Cardiac muscle cell (in vitro differentiated cells and primary cell): ENCODE measurements around the gene MICAL2. TPM values are rescaled to one million over a fixed set of nuclear protein-coding genes. Genes with fewer than 3 reads are reported as not detected.

Experiments used
- DNase-seq, 2 donors: peaks; one replicate each; pipeline versions ENCODE4 v3.0.0 to v3.0.0-alpha.2; 2010 to 2017; ENCODE audit warnings: low read depth in 1 of 2, low spot score in 1 of 2
- H3K27ac ChIP-seq: fragments of 200-600 bp; sonication (generic); 2 replicates; pipeline ENCODE4 v1.5.1; 2016
- H3K27me3 ChIP-seq: fragments of 200-600 bp; sonication (generic); 2 replicates; pipeline ENCODE4 v1.6.0; 2016; ENCODE audit warnings: control low read depth
- H3K36me3 ChIP-seq: fragments of 200-600 bp; sonication (generic); 2 replicates; pipeline ENCODE4 v1.5.1; 2016; ENCODE audit warnings: control low read depth
- H3K4me1 ChIP-seq: fragments of 200-600 bp; sonication (generic); 2 replicates; pipeline ENCODE4 v1.8.1; 2017; ENCODE audit warnings: low read depth, mild to moderate bottlenecking, mixed run types
- H3K4me3 ChIP-seq: fragments of 200-600 bp; sonication (generic); 2 replicates; pipeline ENCODE4 v1.5.1; 2016; ENCODE audit warnings: mild to moderate bottlenecking
- H3K9me3 ChIP-seq: fragments of 200-600 bp; sonication (generic); 2 replicates; pipeline ENCODE4 v1.5.1; 2017; ENCODE audit warnings: low read depth, mild to moderate bottlenecking, control low read depth
- polyA plus RNA-seq: library from polyadenylated mRNA; unstranded; fragments of >200 nt; fragmentation: Nextera tagmentation; extraction: Ambion mirVana; gene quantifications from 2 replicates; pipeline ENCODE4 v1.2.1, GENCODE V29; 2016
- total RNA-seq: library from RNA; depleted of rRNA; stranded (reverse); fragments of >200 nt; gene quantifications from 2 replicates; pipeline ENCODE4 v1.2.3, GENCODE V29; 2016
- TF ChIP-seq, protein P1 (sequence below): IDR thresholded peaks from 2 replicates; pipeline ENCODE4 v1.5.1; 2012; ENCODE audit warnings: low read depth, mild to moderate bottlenecking, low read length

Gene MICAL2
- total and polyA plus RNA-seq, 2 experiments from 2014 or later: 153 to 178 TPM

DNA sequence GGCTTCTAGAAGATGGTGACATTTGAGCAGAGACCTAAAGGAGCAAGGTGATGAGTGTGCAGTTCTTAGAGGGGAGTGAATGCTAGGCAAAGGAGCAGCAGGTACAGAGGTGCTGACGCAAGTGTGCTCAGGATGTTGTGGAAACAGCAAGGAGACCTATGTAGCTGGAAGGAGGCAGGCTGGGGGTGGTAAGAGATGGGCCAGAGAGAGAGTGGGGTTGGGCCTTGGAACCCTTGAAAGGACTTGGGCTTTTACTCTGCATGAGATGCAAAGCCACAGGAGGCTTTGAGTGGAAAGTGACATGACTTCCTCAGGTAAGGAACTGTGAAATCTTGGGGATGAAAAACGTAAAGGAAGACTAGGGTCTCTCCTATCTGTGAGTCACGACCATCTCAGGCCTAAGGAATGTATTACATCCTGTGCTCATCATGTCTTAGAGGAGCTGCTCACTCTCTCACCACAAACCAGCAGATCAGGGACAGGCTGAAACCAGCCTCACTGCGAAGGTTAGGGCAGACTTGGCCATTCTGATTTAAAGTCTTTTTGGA is 65.4 kb downstream of the MICAL2 start:
- Histone ChIP-seq H3K36me3 (no peaks in the 10 kb centered on the region), H3K27me3 (no peaks in the 10 kb centered on the region), H3K4me1 (peaks cover 64% of the 10 kb centered on the region), H3K27ac (peak overlapping the region; percentile 93), H3K9me3 (no peaks in the 10 kb centered on the region), H3K4me3 (no peak overlapping the region)
- peak in 1 of 2 donors; percentile 80 for DNase-seq
- TF ChIP-seq, protein P1, sequence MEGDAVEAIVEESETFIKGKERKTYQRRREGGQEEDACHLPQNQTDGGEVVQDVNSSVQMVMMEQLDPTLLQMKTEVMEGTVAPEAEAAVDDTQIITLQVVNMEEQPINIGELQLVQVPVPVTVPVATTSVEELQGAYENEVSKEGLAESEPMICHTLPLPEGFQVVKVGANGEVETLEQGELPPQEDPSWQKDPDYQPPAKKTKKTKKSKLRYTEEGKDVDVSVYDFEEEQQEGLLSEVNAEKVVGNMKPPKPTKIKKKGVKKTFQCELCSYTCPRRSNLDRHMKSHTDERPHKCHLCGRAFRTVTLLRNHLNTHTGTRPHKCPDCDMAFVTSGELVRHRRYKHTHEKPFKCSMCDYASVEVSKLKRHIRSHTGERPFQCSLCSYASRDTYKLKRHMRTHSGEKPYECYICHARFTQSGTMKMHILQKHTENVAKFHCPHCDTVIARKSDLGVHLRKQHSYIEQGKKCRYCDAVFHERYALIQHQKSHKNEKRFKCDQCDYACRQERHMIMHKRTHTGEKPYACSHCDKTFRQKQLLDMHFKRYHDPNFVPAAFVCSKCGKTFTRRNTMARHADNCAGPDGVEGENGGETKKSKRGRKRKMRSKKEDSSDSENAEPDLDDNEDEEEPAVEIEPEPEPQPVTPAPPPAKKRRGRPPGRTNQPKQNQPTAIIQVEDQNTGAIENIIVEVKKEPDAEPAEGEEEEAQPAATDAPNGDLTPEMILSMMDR: no peak

DNA sequence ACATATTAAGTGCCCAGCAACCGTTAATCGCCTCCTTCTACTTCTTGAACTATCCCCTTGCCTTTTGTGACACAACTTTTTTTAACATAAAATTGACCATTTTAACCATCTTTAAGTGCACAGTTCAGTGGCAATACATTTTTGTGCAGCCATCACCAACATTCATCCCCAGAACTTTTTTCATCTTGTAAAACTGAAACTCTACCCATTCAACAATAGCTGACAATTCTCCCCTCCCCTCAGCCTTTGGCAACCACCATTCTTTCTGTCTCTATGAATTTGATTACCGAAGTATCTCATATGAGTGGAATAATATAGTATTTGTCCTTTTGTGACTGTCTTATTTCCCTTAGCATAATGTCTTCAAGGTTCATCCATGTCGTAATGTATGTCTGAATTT is 66.0 kb downstream of the MICAL2 start:
- Histone ChIP-seq H3K27me3 (no peaks in the 10 kb centered on the region), H3K4me1 (peaks cover 66% of the 10 kb centered on the region), H3K4me3 (no peak overlapping the region), H3K36me3 (no peaks in the 10 kb centered on the region), H3K9me3 (no peaks in the 10 kb centered on the region), H3K27ac (peak overlapping the region; percentile 93)
- TF ChIP-seq, protein P1: no peak
- no peak for DNase-seq

DNA sequence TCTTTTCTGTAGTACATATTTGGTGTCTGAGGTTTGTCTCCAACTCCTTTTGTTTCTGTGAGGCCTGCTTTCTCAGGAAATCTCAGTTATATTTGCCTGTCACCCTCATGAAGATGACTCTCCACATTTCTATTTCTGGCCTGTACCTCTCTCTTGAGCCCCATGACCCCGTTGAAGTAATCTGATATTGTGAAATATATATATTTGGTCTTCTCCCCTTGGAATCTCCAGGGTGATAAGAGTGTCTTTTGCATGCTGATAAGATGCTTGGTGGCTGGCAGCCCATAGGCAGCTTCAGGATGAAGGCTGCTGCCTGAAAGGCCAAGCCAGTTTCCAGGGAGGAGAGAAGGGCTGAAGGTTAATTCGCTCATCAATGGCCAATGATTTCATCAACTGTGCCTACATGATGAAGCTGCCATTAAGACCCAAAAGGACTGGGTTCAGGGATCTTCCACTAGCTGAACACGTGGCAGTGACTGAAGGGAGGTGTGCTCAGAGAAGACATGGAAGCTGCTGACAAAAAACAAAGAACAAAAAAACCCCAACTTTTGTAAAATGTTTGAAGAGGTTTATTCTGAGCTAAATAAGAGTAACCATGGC is 67.4 kb downstream of the MICAL2 start:
- TF ChIP-seq, protein P1: no peak
- H3K9me3 ChIP-seq: no peaks in the 10 kb centered on the region
- H3K27ac ChIP-seq: peak overlapping the region; percentile 93
- peak in 1 of 2 donors; percentile 54 for DNase-seq
- no peaks in the 10 kb centered on the region for H3K36me3 ChIP-seq
- no peak overlapping the region for H3K4me3 ChIP-seq
- H3K27me3 ChIP-seq: no peaks in the 10 kb centered on the region
- peaks cover 73% of the 10 kb centered on the region for H3K4me1 ChIP-seq

DNA sequence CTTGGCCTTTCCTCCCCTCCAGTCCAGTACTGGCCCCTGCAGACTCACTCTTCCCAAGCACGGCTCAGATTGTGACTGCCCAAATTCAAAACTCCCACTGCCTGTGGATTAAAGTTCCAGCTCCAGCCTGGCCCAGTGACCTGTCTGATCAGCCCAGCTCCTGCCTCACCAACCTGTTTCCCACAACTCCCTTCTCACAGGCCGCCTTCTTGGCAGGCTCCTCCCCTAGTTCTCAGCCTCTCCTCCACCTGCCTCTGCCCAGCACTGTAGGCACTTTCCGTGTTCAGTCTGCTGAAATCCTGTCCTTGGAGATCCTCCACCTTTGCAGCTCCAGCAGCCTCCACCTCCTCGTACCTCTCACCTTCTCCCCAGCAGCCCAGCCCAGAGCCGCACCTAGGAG is 68.6 kb downstream of the MICAL2 start:
- H3K4me1 ChIP-seq: peaks cover 70% of the 10 kb centered on the region

DNA sequence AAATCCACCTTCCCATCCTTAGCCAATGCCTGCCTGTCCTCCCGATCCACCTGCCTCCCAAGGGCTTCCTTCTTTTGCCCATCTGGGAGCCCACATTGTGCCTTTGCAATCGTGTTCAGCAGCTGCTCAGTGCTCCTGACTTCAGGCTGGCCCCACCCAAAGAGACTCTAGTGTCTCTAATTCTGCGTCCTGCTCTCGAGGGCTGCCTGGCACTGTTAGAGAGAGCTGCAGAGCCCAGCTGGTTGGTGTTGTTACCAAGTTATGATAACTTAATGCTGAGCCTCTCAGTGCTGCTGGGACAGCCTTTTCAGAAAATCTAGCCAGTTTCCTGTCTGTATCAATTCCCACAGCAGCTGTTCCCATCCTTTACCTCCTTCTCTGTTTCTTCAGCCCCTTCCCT is 69.1 kb downstream of the MICAL2 start:
- no peak overlapping the region for H3K4me3 ChIP-seq
- DNase-seq: no peak
- TF ChIP-seq, protein P1: no peak
- H3K9me3 ChIP-seq: no peaks in the 10 kb centered on the region
- peaks cover 69% of the 10 kb centered on the region for H3K4me1 ChIP-seq
- H3K27ac ChIP-seq: peak overlapping the region; percentile 93
- H3K36me3 ChIP-seq: no peaks in the 10 kb centered on the region
- H3K27me3 ChIP-seq: no peaks in the 10 kb centered on the region

More for the DNA sequence above, 68.6 kb downstream of the MICAL2 start:
- H3K27ac ChIP-seq: peak overlapping the region; percentile 93
- H3K9me3 ChIP-seq: no peaks in the 10 kb centered on the region
- H3K4me3 ChIP-seq: no peak overlapping the region
- peak in 1 of 2 donors; percentile 33 for DNase-seq
- TF ChIP-seq, protein P1: no peak
- no peaks in the 10 kb centered on the region for H3K36me3 ChIP-seq
- no peaks in the 10 kb centered on the region for H3K27me3 ChIP-seq
